ENCODE results near the gene USP7. TPM values are rescaled to one million over a fixed set of nuclear protein-coding genes. Genes with fewer than 3 reads are reported as not detected.

The USP7 gene
- total RNA-seq, 2 donors from 2014 or later = 126 to 131 TPM

DNA sequence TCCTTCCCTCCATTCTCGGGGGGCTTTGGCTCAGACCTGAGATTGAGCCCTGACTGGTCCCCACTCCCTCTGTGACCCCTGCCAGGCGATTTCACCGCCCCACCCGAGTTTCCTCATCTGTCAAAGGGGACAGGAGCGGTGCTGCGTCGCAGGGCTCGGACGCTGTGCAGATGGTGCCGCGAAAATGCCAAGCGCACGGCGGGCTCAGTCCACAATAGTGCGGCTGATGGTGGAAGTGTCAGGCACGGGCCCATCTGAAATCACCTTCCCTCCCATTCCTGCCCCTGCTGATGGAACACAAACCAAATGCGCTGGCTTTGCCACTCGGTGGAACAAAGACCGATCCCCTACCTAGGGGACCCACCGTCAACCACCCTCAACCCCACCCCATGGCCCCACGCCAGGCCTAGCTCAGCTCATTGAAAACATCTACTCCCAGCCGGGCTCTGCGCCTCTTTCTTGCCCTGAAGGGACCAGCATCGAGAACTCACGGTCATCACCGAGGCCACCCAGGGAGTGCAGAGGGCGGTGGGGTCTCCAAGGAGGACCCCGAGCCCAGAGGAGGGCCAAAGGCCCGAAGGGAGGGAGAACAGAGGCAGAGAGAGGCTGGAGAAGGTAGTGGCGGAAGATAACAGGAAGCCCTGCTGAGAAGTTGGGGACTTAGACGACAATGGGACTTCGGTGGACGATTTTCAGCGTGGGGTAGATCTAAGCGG lies 96.3 kb downstream of the USP7 start:
- Mint-ChIP-seq H3K4me3 (peak overlapping the region; percentile 87), H3K27ac (peak overlapping the region; percentile 75), H3K36me3 (ENCODE audit: insufficient read depth in 2 of 2) (peaks cover 4 to 5% of the 10 kb centered on the region in 2 donors), H3K9me3 (no peaks in the 10 kb centered on the region), H3K27me3 (ENCODE audit: low read depth) (no peaks in the 10 kb centered on the region), H3K4me1 (ENCODE audit: low read depth) (peaks cover 55% of the 10 kb centered on the region)
- ATAC-seq (replicated peaks in 1 of 2) = no peak
- DNase-seq = no peak

DNA sequence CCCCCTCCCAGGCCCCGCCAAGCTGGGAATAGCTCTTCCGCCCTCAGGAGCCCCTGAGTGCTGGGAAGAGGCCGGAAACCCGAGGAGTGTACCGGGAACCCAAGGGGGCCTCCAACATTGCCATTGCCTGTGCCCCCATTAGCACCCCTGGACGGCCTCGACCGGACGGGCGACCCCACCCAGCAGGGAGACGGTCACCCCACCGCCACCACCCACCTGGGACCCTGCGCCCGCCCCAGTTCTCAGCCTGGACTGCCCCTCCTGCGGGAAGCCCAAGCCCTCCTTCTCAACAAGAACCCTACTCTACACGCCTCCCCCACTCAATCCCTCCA lies 96.9 kb downstream of the USP7 start:
- Mint-ChIP-seq H3K36me3 (ENCODE audit: insufficient read depth in 2 of 2) (peaks cover 4 to 5% of the 10 kb centered on the region in 2 donors), H3K9me3 (no peaks in the 10 kb centered on the region), H3K4me1 (ENCODE audit: low read depth) (peaks cover 55% of the 10 kb centered on the region), H3K27ac (no peak overlapping the region), H3K27me3 (ENCODE audit: low read depth) (no peaks in the 10 kb centered on the region), H3K4me3 (peak overlapping the region; percentile 87)
- ATAC-seq (replicated peaks in 1 of 2) (no peak), DNase-seq (no peak)

DNA sequence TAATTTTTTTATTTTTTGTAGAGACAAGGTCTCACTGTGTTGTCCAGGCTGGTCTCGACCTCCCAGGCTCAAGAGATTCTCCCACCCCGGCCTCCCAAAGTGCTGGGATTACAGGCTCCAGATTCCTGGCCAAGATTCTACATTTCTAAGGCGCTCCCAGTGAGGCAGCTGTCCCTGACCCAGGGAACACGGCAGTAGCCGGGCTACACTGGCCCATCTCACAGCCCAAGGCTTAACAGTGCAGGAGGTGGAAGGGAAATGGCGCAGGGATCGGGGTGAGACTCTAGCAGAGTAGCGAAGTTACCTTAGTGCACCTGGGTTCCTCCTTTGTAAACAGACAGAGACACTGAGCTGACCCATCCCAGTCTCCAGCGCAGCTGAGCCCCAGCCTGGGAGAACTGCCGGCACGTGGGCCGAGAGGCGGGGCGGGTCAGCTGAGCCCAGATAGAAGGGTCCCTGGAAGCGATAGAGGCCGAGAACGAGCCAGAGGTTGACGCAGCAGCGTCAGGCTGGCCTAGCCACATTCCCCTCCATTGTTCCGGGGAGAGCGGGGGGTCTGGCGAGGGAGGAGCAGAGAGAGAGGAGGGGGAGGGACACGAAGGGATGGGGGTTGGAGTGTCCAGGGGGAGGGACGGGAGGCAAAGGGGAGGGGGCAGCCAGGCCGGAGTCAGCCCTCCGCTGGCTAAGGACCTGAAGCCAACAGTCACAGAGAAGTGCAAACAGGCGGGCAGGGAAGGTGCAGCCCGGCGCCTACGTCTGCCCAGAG lies 97.4 kb downstream of the USP7 start:
- Mint-ChIP-seq H3K27me3 (ENCODE audit: low read depth) (no peaks in the 10 kb centered on the region), H3K36me3 (ENCODE audit: insufficient read depth in 2 of 2) (peaks cover 4 to 5% of the 10 kb centered on the region in 2 donors), H3K4me1 (ENCODE audit: low read depth) (peaks cover 51% of the 10 kb centered on the region), H3K27ac (no peak overlapping the region), H3K4me3 (peak overlapping the region; percentile 85 to 87), H3K9me3 (no peaks in the 10 kb centered on the region)
- no peak for DNase-seq
- no peak for ATAC-seq (replicated peaks in 1 of 2)

DNA sequence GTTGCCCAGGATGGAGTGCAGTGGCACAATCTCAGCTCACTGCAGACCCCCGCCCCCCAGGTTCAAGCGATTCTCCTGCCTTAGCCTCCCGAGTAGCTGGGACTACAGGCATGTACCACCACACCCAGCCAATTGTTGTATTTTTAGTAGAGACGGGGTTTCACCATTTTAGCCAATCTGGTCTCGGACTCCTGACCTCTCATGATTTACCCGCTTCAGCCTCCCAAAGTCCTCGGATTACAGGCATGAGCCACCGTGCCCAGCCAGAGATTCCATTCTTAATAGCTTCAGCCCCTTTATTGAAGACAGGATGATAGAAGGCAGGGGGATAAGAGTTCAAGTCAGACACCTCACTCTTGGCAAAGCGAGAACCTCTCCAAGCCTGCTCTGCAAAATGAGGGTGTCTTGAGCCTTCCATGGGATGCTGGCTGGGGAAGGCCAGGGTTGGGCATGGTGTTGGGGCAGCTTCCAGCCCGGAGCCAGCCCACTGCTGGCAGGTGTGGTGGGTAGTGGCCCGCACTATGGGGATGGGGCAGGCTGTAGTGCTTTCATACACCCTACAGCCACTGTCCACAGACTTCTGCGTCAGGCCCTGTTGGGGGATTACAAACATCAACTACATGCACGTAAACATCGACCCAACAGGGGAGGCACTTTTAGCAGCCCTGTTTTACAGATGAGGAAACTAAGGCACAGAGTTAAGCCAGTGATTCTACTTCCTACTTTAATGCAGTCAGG lies 98.4 kb downstream of the USP7 start:
- H3K27me3 Mint-ChIP-seq (ENCODE audit: low read depth) = no peaks in the 10 kb centered on the region

DNA sequence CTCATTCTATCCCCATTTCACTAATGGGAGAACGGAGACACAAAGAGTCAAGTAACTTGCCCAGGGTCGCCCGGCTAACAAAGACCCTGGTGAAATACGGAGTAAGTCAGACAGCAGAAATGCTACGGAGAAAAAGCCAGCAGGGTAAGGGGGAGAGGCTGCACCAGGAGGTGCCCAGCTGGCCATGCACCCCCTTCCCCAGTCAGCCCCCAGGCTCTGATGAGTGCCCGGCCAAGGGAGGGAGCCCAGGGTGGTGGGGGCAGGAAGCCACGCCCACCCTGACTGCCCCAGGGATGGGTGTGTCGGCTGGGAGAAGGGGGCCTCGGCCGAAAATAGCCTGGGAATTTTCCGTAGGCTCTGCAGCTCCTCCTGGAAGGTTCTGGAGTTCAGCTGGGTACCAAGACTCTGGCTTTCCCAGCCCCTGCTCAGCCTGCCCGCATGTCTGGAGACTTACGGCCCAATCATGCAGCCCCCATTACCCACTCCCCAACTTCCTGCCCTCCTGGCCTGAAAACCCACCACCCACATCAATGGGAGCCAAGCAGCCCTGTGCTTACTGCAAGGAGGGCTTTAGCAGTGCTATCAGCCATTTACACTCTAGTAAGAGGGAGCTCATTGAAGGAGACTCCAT lies 99.1 kb downstream of the USP7 start:
- no peak for ATAC-seq (replicated peaks in 1 of 2)
- Mint-ChIP-seq H3K36me3 (ENCODE audit: insufficient read depth in 2 of 2) (peaks cover 4 to 5% of the 10 kb centered on the region in 2 donors), H3K4me1 (ENCODE audit: low read depth) (peaks cover 34% of the 10 kb centered on the region), H3K27me3 (ENCODE audit: low read depth) (no peaks in the 10 kb centered on the region), H3K4me3 (no peak overlapping the region), H3K9me3 (no peaks in the 10 kb centered on the region), H3K27ac (peak overlapping the region; percentile 19)
- DNase-seq = no peak

More for the DNA sequence above, 98.4 kb downstream of the USP7 start:
- no peaks in the 10 kb centered on the region for H3K9me3 Mint-ChIP-seq
- peaks cover 41% of the 10 kb centered on the region for H3K4me1 Mint-ChIP-seq (ENCODE audit: low read depth)
- H3K27ac Mint-ChIP-seq = no peak overlapping the region
- peak overlapping the region in 1 of 2 donors; percentile 39 for H3K4me3 Mint-ChIP-seq
- ATAC-seq (replicated peaks in 1 of 2) (no peak), DNase-seq (no peak)
- peaks cover 4 to 5% of the 10 kb centered on the region in 2 donors for H3K36me3 Mint-ChIP-seq (ENCODE audit: insufficient read depth in 2 of 2)

DNA sequence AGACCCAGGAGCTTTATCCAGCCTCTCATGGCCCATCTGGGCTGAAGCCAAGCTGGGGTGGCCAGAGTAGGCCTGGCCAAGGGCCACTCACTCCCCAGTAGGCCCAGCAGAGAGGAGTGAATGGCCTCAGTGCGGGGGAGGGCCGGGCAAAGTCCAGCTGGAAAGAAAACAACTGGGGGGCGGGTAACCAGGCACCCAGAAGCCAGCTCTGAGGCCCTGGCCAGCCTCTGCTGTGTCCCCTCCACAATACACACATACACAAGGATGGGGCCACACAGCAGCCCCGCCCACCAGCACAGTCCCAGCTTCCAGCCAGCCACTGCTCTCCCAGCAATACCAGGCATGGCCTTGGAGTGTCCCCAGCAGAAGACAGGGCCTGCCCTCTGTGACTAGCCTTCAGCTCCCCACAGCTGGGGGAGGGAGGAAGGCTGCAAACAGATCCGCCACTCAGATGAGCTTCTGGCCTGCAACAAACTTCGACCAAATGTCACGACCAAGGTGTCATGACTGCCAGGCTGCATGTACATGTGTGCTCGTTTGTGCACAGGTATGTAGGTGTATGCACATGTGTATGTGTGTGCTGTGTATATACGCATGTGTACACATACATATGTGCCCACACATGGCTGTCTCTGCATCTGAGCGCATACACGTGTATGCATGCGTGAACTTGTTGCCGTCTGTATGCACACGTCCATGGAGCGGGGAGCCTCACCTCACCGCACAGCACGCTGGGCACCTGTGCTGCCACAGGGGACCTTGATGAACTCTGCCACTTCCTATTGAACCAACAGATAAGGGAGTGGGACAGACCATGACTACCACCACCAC lies 99.9 kb downstream of the USP7 start:
- Mint-ChIP-seq H3K4me1 (ENCODE audit: low read depth) (peaks cover 27% of the 10 kb centered on the region), H3K27ac (peak overlapping the region; percentile 19), H3K9me3 (no peaks in the 10 kb centered on the region), H3K36me3 (ENCODE audit: insufficient read depth in 2 of 2) (peaks cover 4 to 5% of the 10 kb centered on the region in 2 donors), H3K27me3 (ENCODE audit: low read depth) (no peaks in the 10 kb centered on the region), H3K4me3 (no peak overlapping the region)
- DNase-seq (no peak), ATAC-seq (replicated peaks in 1 of 2) (no peak)

DNA sequence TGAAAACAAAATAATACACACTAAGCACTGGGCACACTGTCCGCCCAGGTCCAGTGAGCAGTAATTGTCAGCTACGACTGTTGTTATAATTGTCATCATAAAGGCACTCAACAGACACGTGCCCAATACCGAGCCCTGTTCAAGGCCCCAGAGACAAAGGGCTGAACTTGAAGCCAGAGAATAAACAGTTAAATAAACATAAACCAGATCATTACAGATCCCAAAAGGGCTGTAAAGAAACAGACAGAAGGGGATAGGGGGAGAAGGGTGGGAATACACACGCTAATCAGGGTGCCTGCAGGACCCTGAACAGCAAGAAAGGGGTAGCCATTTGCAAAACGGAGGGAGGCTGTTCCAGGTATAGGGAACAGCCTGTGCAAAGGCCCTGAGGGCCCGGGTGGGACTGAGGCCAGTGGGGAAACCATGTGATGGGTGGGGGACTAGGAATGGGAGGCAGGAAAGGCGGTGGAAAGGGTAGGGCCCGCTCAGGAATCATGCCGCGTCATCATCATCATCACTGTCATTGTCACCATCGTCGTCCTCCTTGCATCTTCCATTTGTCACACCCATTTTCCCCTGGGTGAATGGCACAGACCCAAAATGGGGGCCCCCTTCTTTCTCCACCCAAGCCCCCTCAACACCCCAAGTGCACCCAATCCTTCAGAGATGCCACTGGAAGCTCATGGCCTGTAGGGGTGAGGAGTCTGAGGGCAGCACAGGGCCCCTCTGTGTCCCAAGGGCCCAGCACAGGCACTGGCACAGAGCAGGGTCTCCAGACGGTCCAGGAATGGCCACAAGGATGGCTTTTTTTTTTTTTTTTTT lies 101.2 kb downstream of the USP7 start:
- no peak for ATAC-seq (replicated peaks in 1 of 2)
- Mint-ChIP-seq H3K4me3 (no peak overlapping the region), H3K4me1 (ENCODE audit: low read depth) (peaks cover 24% of the 10 kb centered on the region), H3K36me3 (ENCODE audit: insufficient read depth in 2 of 2) (peaks cover 0 to 8% of the 10 kb centered on the region in 2 donors), H3K27me3 (ENCODE audit: low read depth) (no peaks in the 10 kb centered on the region), H3K9me3 (no peaks in the 10 kb centered on the region), H3K27ac (peak overlapping the region; percentile 71)
- no peak for DNase-seq

DNA sequence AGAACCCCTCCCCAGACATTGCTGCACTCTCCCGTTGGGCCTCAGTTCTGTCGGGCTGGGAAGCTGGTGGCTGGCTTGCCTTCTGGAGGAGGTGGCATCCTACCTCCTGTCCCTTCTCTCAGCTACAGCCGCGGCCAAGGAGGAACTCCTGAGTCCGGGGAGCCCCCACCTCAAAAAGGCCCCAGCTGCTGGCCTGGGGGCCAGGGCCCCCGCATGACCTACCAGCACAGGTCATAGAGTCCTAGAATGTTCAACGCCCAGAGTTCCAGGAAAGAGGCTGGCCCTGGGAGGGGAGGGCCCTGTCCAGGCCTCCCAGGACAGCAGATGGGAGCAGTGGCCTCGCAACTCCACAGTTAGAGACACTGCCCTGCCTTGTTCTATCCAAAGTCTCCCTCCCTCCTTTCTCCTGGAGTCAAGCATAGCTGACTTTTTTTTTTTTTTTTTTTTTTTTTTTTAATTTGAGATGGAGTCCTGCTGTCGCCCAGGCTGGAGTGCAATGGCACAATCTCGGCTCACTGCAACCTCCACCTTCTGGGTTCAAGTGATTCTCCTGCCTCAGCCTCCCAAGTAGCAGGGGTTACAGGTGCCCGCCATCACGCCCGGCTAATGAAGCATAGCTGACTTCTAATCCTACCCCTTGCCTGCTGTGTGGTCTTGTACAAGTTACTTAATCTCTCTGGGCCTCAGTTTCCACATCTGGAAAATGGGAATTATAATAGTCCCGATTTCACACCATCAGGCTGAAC lies 102.0 kb downstream of the USP7 start:
- Mint-ChIP-seq H3K9me3 (no peaks in the 10 kb centered on the region), H3K36me3 (ENCODE audit: insufficient read depth in 2 of 2) (peaks cover 1 to 8% of the 10 kb centered on the region in 2 donors), H3K4me1 (ENCODE audit: low read depth) (peaks cover 20% of the 10 kb centered on the region), H3K27ac (peak overlapping the region; percentile 71), H3K4me3 (no peak overlapping the region), H3K27me3 (ENCODE audit: low read depth) (no peaks in the 10 kb centered on the region)
- ATAC-seq (replicated peaks in 1 of 2) (no peak), DNase-seq (no peak)

DNA sequence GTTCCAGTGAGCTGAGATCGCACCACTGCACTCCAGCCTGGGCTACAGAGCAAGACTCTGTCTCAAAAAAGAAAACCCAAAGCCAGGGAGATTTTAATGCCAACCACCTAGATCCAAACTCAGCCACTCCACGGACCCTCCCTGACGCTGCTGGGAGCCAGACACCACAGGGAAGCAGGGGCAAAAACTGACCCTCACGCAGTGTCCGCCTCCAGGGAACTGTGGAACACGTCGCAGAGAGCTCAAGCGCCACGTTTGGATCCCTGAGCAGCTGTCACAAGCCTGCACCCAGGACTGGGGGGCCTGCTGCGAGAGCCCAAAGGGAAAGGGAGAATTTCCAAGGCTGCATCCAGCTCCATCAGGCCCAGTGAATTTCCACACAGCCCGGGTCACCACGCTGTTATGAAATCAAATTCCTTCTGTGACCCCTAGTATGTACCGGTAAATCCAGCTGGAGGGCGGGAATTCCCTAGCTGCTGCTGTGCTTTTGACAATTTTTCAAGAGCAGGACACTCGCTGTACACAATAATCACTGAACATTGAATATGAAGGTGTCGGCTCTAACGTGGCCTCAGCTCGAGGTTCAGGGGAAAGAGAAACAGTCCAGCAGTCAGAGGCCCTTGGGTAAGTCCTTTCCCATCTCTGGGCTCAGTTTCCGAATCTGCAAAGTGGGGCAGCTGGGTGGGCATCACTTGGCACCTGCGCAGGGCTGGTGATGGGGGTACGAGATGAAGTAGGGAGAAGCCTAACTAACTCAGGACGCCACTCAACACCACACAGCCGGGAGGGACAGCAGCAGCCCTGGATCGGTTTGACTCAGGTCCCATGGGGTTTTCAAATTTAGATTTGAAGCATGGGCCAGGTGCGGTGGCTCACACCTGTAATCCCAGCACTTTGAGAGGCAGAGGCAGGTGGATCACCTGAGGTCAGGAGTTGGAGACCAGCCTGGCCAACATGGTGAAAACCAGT lies 103.5 kb downstream of the USP7 start:
- peak overlapping the region; percentile 65 for H3K27ac Mint-ChIP-seq
- no peak overlapping the region for H3K4me3 Mint-ChIP-seq
- peaks cover 15% of the 10 kb centered on the region for H3K4me1 Mint-ChIP-seq (ENCODE audit: low read depth)
- DNase-seq = no peak
- no peak for ATAC-seq (replicated peaks in 1 of 2)
- no peaks in the 10 kb centered on the region for H3K27me3 Mint-ChIP-seq (ENCODE audit: low read depth)
- H3K9me3 Mint-ChIP-seq = no peaks in the 10 kb centered on the region
- H3K36me3 Mint-ChIP-seq (ENCODE audit: insufficient read depth in 2 of 2) = peaks cover 5 to 11% of the 10 kb centered on the region in 2 donors

DNA sequence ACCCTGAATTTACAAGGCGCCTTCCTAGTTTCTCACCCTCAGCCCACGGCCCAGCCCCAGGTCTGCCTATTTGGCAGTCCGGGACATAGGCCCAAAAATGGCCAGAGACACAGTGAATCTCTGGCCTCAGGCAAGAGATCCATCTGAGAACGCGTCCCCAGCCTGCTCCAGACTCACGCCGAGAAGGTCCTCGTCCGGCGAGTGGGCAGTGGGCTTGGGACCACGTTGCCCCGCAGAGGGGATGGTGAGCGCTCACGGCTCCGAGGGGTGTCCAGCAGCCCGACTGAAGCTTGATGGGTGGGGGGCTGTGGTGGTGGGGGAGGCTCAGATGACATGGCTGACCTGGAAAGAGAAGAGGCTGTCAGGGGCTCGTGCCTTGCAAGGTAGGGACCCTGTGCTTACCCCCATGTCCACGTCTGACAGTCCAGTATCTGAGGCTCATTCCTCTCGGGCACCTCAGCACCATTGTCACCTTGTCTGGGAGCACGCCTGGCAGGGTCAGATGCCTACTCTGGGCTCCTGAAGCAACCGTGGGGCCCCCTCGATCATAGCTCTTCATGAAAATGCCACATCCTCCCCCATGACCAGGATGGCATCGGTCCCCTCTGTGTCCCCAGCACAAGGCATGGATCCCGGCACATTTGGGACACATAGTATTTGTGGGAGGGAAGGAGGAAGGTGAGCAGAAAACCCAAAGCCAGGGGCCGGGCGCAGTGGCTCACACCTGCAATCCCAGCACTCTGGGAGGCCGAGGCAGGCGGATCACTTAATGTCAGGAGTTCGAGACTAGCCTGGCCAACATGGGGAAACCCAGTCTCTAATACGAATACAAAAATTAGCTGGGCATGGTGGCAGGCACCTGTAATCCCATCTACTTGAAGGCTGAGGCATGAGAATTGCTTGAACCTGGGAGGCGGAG lies 104.5 kb downstream of the USP7 start:
- ATAC-seq (replicated peaks in 1 of 2) = no peak
- Mint-ChIP-seq H3K27ac (peak overlapping the region; percentile 65), H3K36me3 (ENCODE audit: insufficient read depth in 2 of 2) (peaks cover 7 to 14% of the 10 kb centered on the region in 2 donors), H3K4me3 (no peak overlapping the region), H3K27me3 (ENCODE audit: low read depth) (no peaks in the 10 kb centered on the region), H3K9me3 (no peaks in the 10 kb centered on the region), H3K4me1 (ENCODE audit: low read depth) (peaks cover 10% of the 10 kb centered on the region)
- no peak for DNase-seq

Data from activated T-cell treated with anti-CD3 and anti-CD28 coated beads, Interleukin-2, amount 50 U/mL, for 72 hours (primary cell).